Middle frontal gyrus (tissue), 1 donor: Measurements from ENCODE around the gene LANCL1.

Experiments
- DNase-seq: peaks from one replicate; pipeline ENCODE4 v3.0.0-alpha.2; 2015; ENCODE audit warnings: low spot score; ENCODE audit errors: extremely low spot score

The LANCL1 gene

DNA sequence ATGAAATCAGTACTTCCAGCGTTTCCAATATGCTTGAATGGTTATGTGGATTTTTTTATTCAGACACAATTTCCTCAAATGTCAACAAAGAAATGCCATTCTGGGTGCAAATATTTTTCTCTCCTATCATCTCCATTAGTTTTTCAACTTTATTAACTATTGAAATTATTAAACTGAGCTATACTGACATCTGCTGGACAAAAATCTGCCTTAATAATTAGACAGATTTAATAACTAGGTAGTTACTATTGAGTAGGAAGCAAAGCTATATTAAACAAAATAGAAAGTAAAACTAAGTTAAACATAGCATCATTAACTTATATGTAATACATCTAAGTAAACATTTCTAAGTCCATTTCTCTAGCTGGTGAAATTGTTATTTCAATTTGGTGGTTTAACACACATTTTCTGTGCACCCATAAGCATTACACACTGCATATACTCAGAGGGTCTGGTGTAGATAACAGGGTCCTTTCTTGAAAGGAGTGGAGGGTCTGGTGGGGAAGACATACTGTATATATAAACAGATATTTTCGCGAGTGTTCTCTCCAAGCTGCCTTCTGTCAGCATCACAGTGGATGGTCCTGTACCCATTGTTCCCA is 77.0 kb downstream of the LANCL1 start:
- no peak for DNase-seq

DNA sequence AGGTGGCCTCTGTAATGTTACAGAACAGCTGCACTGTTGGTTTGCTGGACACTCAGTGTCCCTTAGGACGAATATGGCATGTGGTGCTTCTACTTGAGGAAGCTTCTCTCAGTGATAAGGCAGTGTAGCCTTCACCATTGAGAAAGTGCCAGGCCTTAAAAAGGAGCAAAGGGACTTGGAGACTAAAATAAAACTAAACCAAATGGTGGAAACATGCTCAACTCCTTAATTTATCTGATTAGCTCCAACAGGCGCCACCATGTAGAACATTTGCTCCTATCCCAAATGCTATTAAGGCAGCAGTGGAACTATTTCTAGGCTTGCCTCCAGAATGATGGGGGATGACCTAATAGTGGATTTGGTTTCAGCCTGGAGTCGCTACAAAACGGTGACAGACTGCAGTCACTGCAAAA is 84.1 kb downstream of the LANCL1 start:
- DNase-seq = no peak

DNA sequence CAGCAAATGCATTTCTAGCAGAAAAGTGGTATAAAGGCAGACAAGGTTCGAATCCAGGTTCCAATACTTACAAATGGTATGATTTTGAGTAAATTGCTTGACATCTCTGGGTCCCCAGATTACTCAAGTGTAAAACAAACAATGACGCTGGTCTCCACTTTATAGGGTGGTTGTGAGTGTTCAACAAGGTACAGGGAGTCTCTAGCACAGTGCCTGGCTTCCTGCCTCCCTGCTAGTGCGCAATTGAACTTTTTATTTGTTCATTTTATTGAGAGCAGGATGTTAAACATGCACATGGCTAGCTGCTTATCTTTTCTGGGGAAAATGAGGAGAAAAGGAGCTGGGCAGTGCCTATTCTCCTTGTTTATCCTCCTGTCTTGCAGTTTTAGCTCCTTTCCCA is 86.7 kb downstream of the LANCL1 start:
- no peak for DNase-seq

DNA sequence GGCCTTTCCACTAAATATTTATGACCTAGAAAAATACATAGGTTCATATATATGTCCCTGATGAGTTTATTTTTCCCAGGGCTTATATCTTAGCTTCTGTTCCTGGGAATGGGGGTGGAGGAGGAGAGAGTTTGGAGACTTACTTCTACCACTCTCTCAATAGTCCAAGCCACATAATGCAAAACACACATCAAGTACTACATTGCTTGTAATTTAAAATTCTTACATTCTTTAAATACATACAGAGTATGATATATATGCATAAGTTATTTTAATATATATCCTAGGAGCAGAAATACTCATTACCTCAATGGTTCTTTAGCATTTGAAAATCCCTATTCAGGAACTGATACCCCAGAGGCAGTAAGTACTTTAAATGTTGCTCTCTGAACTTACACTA is 88.4 kb downstream of the LANCL1 start:
- DNase-seq = no peak

DNA sequence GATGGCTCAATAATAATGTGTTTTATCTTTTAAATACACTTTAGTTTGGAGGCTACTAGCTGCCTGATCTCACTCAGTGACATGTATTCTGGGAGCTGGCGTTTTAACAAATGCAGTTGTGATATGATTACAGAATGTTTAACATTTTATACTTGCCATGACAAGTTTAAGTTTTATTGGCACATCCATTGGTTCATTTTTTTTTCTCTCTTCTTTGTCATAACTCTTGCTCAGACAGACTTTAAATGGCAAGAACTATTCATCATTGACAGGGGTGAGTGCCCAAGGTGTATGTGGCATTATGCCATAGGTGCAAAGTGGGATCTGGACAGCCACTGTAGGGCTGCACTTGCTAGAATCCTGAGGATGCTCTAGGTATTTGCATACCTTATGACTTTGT is 89.5 kb downstream of the LANCL1 start:
- no peak for DNase-seq
